C4-2B (cell line): ENCODE data around the gene EIF2S2.
"Not testable (repeated sequence)": the region's sequence is repeated elsewhere in the genome, so short reads cannot be mapped to it uniquely, and the experiment has no call there.

Experiments
- CTCF ChIP-seq: fragments of 450-650 bp; conservative IDR thresholded peaks from 2 replicates; pipeline ENCODE4 v1.5.1; 2017; ENCODE audit warnings: mild to moderate bottlenecking
- ZFX ChIP-seq: fragments of 450-650 bp; IDR thresholded peaks from 2 replicates; pipeline ENCODE4 v1.6.1; 2017

- not testable (repeated sequence) for TF ChIP-seq CTCF, ZFX
Observed at GRCh38 chr20:34132491-34132890, 20.4 kb upstream of the EIF2S2 start.
